Neuron (in vitro differentiated cells): Measurements from ENCODE around the gene MED19.

ENCODE experiments used
- H2AFZ ChIP-seq: one replicate; pipeline ENCODE4 v1.6.1; 2013; ENCODE audit warnings: low read depth, mild to moderate bottlenecking, inconsistent platforms, low read length, moderate library complexity
- H3K27me3 ChIP-seq: one replicate; pipeline ENCODE4 v1.6.1; 2013; ENCODE audit warnings: low read length; ENCODE audit not compliant: insufficient read depth
- H3K36me3 ChIP-seq: one replicate; pipeline ENCODE4 v1.6.1; 2013; ENCODE audit warnings: low read length; ENCODE audit not compliant: insufficient read depth
- H3K4me1 ChIP-seq: one replicate; pipeline ENCODE4 v1.6.1; 2013; ENCODE audit warnings: low read length; ENCODE audit not compliant: insufficient read depth
- H3K4me3 ChIP-seq: 2 replicates; pipeline ENCODE4 v1.5.1; 2013; ENCODE audit warnings: mild to moderate bottlenecking, low read length, moderate library complexity
- H3K9me3 ChIP-seq: one replicate; pipeline ENCODE4 v1.6.1; 2013; ENCODE audit warnings: low read length

MED19 gene, protein sequence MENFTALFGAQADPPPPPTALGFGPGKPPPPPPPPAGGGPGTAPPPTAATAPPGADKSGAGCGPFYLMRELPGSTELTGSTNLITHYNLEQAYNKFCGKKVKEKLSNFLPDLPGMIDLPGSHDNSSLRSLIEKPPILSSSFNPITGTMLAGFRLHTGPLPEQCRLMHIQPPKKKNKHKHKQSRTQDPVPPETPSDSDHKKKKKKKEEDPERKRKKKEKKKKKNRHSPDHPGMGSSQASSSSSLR

DNA sequence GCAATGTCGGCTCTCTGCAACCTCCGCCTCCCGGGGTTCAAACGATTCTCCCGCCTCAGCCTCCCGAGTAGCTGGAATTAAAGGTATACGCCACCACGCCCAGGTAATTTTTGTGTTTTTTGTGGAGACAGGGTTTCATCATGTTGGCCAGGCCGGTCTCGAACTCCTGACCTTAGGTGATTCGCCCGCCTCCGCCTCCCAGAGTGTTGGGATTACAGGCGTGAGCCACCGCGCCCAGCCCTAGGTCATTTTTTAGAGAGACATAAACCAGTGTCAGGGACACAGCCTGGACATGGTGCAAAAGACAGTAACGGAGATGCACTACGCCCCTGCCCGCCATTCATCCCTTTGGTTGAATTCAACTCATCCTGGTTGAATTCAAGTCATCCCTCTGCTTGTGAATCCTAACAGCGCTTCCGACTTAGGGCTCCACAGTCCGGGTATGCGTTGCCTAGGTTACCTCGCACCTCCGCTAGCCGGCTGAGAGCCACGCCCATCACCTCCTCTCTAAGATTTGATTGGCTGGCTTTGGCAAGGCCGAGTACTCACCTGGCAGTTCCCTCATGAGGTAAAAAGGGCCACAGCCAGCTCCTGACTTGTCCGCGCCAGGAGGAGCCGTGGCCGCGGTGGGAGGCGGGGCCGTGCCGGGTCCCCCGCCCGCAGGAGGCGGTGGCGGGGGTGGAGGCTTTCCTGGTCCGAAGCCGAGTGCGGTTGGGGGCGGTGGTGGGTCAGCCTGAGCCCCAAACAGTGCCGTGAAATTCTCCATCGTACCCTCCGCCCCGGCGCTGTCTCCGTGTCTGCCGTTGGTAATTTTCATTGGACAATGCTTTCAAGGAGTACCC is at the start of gene MED19:
MED19 (minus strand) TSS at position 802 of the 842 bp plus-strand sequence; CDS start at position 766, 36 bp downstream.
- Histone ChIP-seq H2AFZ (peak within 1 kb of the TSS; percentile 27), H3K9me3 (no peaks in the 10 kb centered on the region), H3K27me3 (no peaks in the 10 kb centered on the region), H3K36me3 (peaks cover 15% of the 10 kb centered on the region), H3K4me1 (peaks cover 23% of the 10 kb centered on the region), H3K4me3 (peak within 1 kb of the TSS; percentile 67)

DNA sequence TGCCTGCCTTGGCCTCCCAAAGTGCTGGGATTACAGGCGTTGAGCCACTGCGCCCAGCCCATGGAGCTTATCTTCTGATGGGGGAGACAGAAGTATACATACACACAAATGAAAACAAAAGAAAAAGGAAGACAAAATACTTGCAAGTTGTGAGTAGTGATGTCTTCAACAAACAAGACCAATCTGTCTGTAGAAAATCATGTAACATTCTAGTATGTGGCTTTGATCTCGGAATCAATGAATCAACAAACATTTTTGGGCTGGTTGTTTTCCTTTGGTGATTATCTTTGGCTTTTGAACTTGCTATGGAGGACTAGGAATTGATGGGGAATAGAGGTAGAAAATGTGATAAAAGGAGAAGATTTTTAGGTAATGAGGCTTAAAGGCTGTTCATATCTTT is 46.2 kb upstream of the MED19 start:
- no peaks in the 10 kb centered on the region for H3K9me3 ChIP-seq
- H2AFZ ChIP-seq, result no peak overlapping the region
- no peaks in the 10 kb centered on the region for H3K36me3 ChIP-seq
- no peak overlapping the region for H3K4me3 ChIP-seq
- H3K4me1 ChIP-seq, result peaks cover 4% of the 10 kb centered on the region
- no peaks in the 10 kb centered on the region for H3K27me3 ChIP-seq

DNA sequence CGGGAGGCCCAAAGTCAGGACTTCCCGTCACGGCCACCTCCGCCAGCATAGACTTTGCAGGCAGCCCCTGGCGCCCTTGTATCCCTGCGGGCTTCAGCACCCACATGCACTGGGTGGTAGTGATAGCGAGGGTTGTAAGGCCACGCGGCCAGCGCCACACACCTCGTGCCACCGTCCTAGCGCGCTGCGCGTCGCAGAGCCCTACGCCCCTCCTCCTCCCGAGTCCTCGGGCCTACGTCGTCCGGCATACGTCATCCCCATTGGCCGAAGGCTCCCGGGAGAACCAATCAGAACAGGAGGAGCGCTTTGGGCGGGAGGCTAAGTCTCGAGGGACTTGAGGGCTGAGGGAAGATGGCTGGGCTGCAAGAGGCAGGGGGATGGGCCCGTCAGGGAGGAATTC is 40.9 kb upstream of the MED19 start:
- no peaks in the 10 kb centered on the region for H3K4me1 ChIP-seq

DNA sequence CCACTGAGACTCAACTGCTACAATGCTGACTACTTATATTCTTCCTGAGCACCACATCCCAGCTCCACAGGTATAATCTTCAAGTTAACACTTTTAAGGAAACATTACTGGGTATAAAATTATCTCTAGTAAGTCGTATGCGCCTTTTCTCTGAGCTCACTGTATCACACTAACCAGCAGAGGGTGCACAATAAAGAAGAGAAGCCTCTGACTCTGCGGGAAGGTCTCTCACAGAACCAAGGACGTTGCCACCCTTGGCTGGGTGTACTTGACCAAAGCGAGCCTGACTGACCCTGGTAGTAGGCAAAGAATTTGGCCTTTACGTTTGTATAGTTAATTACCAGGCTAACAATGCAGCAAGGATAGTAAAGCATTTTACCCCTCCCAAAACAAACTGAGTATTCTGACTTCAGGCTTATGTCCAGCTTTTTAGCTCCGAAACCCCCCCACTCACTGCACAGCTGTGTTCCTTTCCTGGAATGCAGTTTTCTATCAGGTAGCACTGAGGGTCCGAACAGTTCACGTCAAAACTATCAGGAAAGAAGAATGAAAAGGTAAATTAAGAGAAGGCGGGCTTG is 39.8 kb upstream of the MED19 start, which contains the start of gene BTBD18:
BTBD18 (minus strand) TSS at position 144 of the 578 bp plus-strand sequence. CDS start 631 bp downstream, outside the sequence.
- Histone ChIP-seq H3K27me3 (no peaks in the 10 kb centered on the region), H3K4me1 (no peaks in the 10 kb centered on the region), H3K4me3 (no peak within 1 kb of the TSS), H2AFZ (no peak within 1 kb of the TSS), H3K36me3 (peaks cover 4% of the 10 kb centered on the region), H3K9me3 (peaks cover 4% of the 10 kb centered on the region)

More for the DNA sequence above, 40.9 kb upstream of the MED19 start:
- no peak overlapping the region for H2AFZ ChIP-seq
- no peak overlapping the region for H3K4me3 ChIP-seq
- H3K27me3 ChIP-seq, result no peaks in the 10 kb centered on the region
- H3K36me3 ChIP-seq, result no peaks in the 10 kb centered on the region
- H3K9me3 ChIP-seq, result peaks cover 4% of the 10 kb centered on the region

DNA sequence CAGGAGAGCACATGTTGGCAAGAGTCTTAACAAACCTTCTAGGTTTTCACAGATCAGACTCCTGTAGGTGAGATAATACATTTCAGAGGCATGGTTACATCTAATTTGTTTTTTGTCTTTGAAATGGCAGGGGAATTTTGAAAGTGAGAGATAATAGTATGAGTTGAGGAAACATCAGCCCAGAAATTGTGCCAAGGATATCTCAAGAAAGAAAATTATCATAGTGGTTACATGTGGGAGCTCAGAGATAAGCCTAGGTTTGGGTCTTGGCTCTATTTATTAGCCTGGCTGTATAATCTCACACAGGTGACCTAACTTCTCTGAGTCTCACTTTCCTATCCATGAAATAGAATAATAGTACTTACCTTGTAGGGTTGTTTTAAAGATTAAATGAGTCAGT is 39.2 kb upstream of the MED19 start:
- no peak overlapping the region for H2AFZ ChIP-seq
- no peaks in the 10 kb centered on the region for H3K4me1 ChIP-seq
- peaks cover 4% of the 10 kb centered on the region for H3K9me3 ChIP-seq
- H3K4me3 ChIP-seq, result no peak overlapping the region
- no peaks in the 10 kb centered on the region for H3K27me3 ChIP-seq
- H3K36me3 ChIP-seq, result peaks cover 4% of the 10 kb centered on the region

DNA sequence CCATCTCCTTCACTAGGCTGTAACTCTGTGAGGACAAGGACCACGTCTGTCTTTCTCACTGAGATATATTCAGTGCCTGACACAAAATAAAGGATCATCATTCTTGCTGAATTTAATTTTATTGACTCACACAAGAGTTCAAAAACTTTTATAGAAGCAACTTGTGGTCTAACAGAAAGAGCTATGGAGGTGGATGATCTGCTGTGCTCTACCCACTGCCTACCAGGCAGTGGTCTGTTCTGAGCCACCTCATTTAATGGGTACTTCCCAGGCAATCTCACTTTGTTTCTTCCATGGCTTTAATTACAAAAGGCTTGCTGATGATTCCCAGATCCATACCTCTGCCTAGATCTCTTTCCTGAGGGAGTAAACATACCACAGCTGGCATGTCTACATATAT is 34.9 kb upstream of the MED19 start:
- H3K9me3 ChIP-seq, result no peaks in the 10 kb centered on the region
- H3K4me3 ChIP-seq, result no peak overlapping the region
- H3K36me3 ChIP-seq, result peaks cover 36% of the 10 kb centered on the region
- H2AFZ ChIP-seq, result no peak overlapping the region
- no peaks in the 10 kb centered on the region for H3K27me3 ChIP-seq
- H3K4me1 ChIP-seq, result peaks cover 9% of the 10 kb centered on the region

DNA sequence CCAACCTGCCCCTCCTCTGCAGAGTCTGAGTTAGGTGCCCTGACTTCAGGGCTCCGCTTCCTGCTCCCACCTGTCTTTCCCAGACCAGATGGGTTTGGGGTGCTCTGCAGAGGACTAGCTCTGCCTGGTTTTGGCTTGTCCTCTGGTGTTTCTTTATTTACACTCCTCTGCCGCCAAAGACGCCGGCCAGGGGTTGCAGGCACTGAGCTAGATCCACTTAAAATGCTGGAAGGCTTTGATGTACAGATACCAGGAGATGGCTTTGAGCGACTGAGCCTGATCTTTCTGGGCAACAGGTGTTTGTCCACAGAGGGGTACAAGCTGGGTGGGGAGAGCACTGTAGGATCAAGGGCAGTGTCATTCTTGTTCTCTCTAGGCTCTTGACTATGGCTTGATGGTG is 33.2 kb upstream of the MED19 start:
- no peaks in the 10 kb centered on the region for H3K27me3 ChIP-seq
- H3K9me3 ChIP-seq, result no peaks in the 10 kb centered on the region
- H3K4me3 ChIP-seq, result no peak overlapping the region
- no peak overlapping the region for H2AFZ ChIP-seq
- H3K36me3 ChIP-seq, result peaks cover 36% of the 10 kb centered on the region
- H3K4me1 ChIP-seq, result peaks cover 13% of the 10 kb centered on the region

DNA sequence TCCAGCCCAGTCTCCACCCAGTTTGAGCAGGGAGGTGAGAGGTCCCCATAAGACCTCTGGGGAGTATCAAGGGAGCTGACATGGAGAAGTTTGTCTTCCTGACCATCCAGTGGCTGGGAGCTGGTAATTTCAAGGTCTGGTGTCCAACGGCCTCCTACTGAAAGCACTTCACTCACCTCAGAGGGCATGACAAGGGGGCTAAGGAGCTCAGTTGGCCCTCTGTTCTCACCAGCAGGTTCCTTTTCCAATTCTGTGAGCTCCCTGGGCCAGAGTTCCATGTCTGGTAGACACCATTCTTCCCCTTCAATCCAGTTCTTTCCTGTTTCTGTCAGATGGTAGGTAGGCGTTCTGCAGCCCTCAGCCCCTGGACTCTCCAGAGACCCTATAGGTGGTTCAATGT is 32.3 kb upstream of the MED19 start:
- H3K9me3 ChIP-seq, result no peaks in the 10 kb centered on the region
- H2AFZ ChIP-seq, result no peak overlapping the region
- no peak overlapping the region for H3K4me3 ChIP-seq
- no peaks in the 10 kb centered on the region for H3K27me3 ChIP-seq
- peaks cover 38% of the 10 kb centered on the region for H3K36me3 ChIP-seq
- peaks cover 13% of the 10 kb centered on the region for H3K4me1 ChIP-seq

DNA sequence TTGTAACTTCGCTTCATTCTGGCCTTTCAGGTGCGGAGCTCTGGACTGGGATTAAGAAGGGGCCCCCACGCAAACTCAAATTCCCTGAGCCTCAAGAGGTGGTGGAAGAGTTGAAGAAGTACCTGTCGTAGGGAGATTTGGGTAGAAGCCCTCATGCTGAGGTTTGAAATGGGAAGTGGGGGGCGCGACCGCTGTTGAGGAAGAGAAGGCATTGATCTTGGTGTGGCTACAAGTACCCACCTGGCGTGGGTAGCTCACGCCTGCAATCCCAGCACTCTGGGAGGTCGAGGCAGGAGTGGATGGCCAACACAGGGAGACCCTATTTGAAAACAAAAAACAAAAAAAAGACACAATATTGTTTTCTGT is 30.1 kb upstream of the MED19 start:
- Histone ChIP-seq H3K4me1 (peaks cover 13% of the 10 kb centered on the region), H2AFZ (peak overlapping the region; percentile 29), H3K27me3 (no peaks in the 10 kb centered on the region), H3K36me3 (peaks cover 57% of the 10 kb centered on the region), H3K9me3 (no peaks in the 10 kb centered on the region), H3K4me3 (peak overlapping the region; percentile 87)

DNA sequence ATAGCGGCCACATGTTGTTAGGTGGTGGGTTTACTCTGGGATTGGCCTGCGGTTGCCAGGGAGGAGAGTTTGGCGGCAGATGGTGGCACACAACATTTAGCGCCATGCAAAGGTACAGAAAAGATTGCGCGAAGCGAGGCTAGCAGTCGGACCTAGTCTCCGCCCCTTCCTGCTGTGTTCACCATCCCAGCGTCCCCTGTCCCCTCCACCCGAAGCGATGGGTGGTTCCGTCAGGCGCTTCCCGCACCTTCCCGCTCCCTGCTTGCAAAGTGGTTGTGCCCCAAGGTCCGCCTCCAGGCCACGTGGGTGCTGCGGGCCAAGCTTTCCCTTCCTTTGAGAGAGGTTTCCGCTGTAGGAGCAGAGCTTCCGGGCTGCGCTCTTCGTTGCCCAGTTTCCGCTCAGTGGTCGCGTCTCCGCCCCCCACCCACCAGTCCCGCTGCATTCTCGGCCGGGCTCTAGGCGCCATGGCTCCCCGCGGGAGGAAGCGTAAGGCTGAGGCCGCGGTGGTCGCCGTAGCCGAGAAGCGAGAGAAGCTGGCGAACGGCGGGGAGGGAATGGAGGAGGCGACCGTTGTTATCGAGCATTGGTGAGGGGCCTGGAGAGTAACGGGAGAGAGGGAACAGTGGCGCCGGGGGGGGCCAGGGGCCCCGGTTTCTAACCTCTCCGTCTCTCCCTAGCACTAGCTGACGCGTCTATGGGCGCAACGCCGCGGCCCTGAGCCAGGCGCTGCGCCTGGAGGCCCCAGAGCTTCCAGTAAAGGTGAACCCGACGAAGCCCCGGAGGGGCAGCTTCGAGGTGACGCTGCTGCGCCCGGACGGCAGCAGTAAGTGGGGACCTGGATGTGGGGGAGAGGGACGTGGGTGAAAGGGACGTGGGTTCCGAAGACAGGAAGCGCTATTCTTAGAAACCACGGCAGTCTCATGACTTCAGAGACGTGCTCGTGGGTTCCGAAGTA is 29.4 kb upstream of the MED19 start, which contains the start of gene SELENOH:
SELENOH (plus strand) TSS at position 360 of the 955 bp plus-strand sequence; CDS start at position 465, 105 bp downstream.
- H3K36me3 ChIP-seq, result peaks cover 54% of the 10 kb centered on the region
- peaks cover 13% of the 10 kb centered on the region for H3K4me1 ChIP-seq
- H3K4me3 ChIP-seq, result peak within 1 kb of the TSS; percentile 87

DNA sequence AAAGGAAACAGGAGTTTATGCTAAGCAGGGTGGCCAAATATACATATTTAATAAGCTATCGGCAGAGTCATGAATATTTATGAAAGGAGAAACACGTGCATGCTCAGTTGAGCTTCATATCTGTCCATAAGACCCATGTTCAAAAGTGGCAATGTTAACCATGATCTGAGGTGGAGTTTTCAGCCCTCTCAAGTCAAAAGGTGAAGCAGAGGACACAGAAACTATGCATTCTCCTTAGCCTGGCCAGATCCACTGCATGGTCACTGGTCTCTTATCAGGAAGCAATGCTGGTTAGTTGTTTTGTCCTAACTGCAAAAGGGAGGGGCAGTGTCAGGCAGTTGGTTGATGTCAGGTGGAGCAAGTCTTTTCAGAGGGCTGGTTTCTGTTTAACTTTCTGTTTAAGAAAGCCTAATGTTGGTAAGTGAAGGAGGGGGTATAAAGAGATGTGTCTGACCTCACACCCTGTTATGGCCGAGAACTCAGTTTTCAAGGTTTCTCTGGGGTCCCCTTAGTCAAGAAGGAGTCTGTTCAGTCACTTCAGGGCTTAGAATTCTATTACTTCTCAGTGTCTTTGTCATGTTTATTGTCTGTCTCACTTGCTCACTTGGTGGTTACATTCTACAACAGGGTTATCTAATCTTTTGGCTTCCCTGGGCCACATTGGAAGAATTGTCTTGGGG is 23.7 kb upstream of the MED19 start:
- H3K4me1 ChIP-seq, result peaks cover 2% of the 10 kb centered on the region
- no peaks in the 10 kb centered on the region for H3K27me3 ChIP-seq
- H3K36me3 ChIP-seq, result peaks cover 22% of the 10 kb centered on the region
- H3K9me3 ChIP-seq, result no peaks in the 10 kb centered on the region
- no peak overlapping the region for H2AFZ ChIP-seq
- no peak overlapping the region for H3K4me3 ChIP-seq

More for the DNA sequence above, 29.4 kb upstream of the MED19 start, which contains the start of gene SELENOH:
- peak within 1 kb of the TSS; percentile 29 for H2AFZ ChIP-seq
- H3K9me3 ChIP-seq, result no peaks in the 10 kb centered on the region
- H3K27me3 ChIP-seq, result no peaks in the 10 kb centered on the region

DNA sequence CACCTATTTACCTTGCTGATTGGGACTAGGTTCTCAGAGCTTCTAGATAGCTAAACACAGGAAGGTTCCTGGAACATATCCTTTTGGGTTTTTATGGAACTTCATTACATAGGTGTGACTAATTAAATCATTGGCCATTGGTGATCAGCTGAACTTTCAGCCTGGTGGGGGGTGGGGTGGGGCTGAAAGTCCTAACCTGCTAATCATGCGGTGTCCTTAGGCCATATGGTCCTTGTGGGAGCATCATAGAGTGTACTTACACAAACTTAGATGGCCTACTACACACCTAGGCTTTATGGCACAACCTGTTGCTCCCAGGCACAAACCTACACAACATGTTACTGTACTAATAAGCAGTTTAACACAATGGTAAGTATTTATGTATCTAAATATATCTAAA is 20.6 kb upstream of the MED19 start:
- Histone ChIP-seq H3K36me3 (peaks cover 6% of the 10 kb centered on the region), H3K9me3 (no peaks in the 10 kb centered on the region), H3K4me3 (no peak overlapping the region), H3K27me3 (no peaks in the 10 kb centered on the region), H3K4me1 (no peaks in the 10 kb centered on the region), H2AFZ (no peak overlapping the region)
